NCI-H1694 treated with DMSO at 0.1 percent for 48 hours (cell line): ENCODE measurements around the gene MIB1.
"Not testable (repeated sequence)": the region's sequence is repeated elsewhere in the genome, so short reads cannot be mapped to it uniquely, and the experiment has no call there.

Experiments
- DNase-seq: peaks from one replicate; lab custom pipeline; 2025; lab: John Stamatoyannopoulos, UW

Gene MIB1

DNA sequence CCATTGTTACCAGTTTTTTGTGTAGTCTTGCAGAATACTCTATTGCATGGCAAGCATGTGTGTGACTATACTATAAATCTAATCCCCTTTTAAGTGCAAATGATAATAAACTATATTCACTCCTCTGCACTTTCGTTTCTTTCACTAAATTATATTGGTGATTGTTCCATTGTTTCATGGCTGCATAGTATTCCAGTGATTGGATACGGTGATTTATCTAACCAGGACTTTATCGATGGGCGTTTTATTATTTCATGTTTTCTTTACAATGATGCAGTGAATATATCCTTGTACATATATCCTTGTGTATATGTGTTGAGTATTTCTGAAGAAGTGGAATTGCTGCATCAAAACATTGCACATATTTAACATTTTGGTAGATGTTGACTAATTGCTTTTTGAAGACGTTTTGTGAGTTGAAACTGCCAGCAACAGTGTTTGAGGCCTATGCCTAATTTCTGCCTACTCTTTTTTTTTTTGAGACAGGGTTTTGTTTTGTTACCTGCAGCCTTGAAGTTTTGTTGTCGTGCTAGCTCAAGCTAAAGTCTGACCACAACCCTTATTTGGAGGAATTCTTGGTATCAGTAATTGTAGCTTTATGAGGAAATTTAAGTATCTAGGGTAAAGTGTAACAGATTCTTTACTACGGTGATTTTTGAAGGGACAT is 2.7 kb downstream of the MIB1 start:
- DNase-seq, result no peak

DNA sequence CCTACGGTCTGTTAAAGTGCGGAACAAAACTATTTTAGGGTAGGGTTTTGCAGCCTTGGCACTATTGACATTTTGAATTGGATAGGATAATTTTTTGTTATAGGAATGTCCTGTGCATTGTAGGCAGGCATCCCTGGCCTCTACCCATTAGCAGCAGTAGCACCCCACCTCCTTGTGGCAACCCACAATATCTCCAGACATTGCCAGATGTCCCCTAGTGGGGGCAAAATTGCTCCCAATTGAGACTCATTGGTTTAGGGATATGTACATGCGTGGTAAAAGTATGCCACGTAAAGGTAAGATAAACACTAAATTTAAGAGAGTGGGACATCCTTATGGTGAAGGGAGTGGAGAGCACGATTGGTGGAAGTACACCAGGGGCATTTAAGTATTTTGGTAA is 4.6 kb downstream of the MIB1 start:
- no peak for DNase-seq

DNA sequence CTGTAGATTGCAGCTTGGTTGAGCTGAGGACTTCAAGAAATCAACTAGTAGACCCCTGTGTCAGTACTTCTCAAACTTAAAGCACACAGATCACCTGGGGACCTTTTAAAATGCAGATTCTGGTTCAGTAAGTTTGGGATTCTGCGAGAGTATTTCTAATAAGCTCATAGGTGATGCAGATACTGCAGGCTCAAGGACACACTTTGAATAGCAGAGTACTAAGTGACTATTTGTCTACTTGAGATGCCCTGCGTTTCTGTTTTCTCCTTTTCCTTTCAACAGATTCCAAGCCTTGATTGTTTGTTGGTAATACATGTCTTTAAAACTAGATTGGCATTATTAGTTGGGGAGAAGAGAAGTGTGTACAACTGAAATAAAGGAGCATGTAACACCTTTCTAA is 6.7 kb downstream of the MIB1 start:
- DNase-seq, result no peak

DNA sequence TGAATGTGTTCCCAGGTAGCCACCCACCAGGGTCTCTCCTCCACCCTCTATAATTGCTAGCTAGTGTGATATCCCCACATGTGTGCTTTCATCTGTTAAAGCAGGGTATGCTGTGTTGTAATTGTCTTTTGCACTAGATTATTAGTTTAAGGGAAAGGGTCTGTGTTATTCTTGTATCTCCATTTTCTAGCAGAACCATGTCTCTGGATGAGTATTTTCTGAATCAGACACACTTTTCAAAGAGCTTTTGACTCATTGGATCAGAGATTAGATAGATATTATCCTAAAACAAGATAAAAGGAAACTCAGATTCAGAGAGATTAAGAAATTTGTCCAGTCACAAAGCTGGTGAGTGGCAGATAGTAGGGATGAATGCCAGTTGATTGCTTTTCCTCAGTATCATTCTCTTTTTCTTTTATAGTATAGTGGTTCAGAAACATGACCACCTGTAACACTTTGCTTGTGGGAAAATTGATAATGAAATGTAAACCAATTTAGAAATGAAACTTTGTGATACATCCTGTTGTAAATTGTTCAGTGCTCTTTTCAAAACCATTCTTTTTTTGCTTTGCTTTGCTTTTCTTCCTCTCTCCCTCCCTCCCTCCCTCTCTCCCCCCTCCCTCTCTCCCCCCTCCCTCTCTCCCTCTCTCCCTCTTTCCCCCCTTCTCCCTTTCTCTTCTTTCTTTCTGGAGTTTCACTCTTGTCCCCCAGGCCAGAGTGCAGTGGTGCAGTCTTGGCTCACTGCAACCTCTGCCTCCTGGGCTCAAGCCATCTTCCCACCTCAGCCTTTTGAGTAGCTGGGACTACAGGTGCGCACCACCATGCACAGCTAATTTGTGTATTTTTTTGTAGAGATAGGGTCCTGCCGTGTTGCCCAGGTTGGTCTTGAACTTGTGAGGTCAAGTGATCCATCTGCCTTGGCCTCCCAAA is 7.4 kb downstream of the MIB1 start:
- DNase-seq, result no peak

DNA sequence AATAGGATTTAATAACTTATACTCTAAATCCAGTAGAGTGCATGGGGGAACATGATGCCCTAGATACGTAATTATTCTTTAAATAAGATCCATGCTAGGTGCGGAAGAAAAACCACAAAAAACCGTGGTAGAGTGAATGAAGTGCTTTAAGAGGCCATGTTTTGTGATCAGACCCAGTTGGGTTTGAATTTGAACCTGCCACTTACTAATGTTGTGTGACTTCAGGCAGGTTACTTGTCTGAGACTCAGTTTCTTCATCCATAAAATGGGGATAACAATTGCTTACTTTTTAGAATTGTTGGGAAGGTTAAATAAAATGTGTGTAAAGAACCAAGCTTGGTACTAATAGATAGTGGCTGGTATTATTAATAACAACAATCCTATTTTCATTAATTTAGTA is 17.2 kb downstream of the MIB1 start:
- DNase-seq, result no peak

DNA sequence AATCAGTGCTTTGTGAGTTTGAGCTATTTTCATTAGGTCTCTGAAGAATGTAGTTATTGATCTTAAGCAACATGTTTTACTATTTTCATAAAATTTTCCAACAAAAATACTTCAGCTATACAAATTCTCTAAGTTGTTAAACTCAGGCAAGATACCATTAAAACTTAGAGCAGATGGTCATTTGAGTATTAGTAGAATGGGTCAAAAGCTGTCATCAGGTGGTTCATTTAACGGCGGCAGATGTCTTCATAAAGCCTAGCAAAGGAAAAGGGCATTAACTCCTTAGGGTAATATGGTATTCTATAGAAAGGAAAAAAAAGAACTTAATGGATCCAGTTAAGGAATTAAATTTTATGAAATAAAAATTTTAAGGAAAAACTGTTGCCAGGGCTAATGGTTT is 19.2 kb downstream of the MIB1 start:
- no peak for DNase-seq

DNA sequence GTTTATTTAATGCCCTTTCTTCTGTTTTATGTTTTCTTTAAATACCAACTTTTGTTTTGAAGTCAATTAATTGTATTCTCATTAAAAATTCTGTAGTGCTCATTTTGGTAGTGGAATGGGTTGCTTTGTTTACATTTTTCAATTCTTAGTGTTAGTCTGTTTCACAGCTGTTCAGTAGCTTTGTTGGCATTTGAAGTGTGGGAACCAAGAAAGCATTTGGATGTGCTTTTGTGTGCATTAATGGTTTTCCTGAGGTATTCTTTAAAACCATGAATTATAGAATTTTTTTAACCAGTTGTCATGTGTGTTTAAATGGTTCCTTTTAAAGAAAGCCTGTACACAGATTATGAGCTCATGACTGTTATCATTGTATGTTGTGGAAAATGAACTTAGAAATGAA is 19.7 kb downstream of the MIB1 start:
- DNase-seq, result no peak

DNA sequence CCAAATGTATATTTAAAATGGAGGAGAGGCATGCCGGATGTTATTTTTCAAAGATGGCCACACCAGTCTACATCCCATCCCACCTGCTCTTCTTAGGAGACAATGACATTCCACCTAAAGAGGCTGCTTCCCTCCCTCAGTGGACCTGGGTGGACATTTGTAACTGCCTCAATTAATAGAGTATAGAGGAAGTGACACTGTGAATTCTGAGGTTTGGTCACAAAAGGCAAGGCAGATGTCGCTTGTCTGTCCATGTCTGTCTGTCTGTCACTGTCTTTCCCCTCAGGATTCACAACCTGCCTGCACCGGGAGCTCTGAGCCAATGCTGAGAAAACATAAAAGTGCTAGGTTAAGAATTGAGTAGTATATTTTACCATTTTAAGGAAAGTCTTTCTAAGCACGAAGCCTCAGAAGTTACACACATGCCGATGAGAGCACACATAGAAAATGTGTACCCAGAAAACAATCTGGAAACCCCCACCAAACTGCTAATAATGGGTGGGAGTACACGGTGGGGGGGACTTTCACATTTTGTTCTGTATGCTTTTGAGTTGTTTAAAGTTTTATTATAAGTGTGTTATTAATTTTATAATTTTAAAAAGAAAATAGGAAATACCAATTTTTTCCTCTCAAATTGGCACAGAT is 21.0 kb downstream of the MIB1 start:
- no peak for DNase-seq

DNA sequence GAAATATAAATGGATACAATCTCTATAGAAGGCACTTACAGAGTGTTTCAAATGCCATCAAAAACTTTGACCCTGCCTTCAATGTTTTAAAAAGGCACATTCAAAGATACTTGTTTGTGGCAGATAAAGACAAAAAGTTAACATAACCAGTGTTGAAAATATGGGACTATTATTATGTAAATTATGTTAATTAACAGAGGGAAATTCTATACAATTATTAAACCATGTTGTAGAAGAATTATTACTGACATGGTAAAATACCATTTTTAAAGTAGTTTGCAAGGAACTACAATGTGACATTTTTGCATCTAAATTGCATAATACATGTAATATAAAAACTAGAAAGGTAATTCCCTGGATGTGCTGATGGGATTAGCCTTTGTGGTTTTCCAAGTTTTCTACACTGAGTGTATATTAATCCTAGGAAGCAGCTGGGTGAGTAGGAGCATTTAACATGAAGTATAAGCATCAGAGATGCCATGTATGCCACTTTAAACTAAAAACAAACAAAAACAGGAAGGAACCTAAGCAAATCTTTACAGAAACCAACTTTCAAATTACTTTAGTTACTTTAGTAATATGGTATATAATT is 21.7 kb downstream of the MIB1 start:
- no peak for DNase-seq

DNA sequence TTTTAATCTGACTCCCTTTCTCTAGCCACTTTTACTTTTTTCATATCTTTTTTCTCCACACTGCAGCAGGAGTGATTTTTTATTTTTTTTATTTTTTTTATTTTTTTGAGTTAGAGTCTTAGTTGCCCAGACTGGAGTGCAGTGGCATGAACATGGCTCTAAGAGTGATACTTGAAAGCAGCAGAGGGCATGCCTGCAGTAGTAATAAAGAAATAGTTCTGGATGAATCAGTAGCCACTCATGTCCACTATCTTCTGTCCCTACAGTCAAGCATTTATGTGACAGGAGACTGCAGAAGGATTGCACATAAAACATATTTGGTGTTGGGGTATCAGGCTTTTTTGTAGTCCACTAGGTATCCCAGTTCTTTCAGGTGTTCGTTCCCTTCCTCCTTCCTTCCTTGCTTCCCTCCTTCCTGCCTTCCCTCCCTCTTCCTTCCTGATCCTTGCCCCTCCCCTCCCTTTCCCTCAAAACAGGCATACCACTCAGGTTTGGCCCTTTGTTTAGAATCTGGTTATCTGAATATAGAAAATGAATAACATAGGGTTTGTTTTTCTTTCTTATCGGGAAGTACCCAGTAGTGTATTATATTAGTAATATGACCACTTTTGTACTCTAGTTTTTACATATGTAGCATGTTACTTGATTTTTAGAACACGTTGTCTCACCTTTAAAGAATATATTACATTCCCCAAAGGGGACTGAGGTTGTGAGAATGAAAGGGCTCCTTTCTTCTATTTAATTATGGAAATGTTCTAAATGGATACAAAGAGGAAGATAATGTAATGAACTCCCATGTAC is 23.5 kb downstream of the MIB1 start:
- DNase-seq, result no peak

DNA sequence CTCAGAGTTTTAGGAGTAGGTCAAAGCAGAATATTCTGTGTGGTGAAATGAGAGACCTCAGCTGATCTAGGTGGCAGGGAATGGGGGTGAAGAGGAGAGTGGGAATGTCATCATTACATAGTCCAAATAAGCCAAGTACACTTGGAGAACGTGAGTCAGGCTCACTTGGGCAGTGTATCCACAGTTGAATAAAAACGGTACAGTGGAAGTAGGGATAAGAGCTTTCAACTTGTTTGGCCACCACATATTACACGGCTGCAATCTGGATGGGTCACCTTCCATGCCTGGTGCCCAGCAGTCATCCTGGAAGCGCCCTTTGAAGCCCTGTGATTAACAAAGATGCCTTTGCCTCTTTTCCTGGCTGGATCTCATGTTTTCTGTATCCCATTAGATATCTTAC is 28.6 kb downstream of the MIB1 start:
- no peak for DNase-seq

DNA sequence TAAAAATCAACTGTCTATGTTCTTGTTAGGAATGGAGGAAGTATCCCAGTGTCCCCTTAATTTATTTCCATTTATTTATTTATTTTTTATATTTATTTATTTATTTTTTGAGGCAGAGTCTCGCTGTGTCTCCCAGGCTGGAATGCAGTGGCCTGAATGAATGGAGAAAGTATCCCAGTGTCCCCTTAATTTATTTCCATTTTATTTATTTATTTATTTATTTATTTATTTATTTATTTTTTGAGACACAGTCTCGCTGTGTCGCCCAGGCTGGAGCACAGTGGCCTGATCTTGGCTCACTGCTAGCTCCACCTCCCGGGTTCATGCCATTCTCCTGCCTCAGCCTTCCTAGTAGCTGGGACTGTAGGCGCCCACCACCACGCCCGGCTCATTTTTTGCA is 34.1 kb downstream of the MIB1 start:
- no peak for DNase-seq

DNA sequence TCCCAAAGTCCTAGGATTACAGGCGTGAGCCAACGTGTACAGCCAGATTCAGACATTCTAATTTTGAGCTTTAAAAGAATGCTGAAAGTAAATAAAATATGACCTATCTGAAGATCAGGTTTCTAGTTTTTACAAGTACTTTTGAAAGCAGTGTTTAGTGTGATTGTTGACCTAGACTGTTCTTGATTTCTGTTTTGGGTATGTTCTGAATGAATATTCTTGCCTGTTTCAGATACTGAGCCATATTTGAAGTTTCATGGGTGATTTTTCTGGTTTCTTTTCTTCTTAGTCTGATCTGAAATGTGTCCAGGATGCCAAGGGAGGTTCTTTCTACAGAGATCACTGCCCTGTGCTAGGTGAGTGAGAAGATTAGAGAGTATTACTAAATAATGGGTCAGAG is 37.2 kb downstream of the MIB1 start:
- DNase-seq, result no peak

DNA sequence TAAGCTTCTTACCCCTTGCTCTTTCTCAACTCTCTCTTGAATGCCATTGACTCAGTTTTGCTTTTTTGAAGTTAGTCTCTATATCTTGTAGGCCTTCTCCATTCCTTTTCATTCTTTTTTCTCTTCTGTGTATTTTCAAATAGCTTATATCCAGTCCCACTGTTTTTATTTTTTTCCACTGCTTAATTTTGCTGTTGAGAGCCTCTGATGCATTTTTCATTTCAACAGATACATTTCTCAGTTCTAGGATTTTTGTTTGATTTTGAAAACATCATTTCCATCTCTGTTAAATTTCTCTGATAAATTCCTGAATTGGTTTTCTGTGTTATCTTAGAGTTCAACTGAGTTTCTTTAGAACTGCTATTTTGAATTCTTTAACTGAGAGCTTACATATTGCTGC is 45.9 kb downstream of the MIB1 start:
- no peak for DNase-seq

DNA sequence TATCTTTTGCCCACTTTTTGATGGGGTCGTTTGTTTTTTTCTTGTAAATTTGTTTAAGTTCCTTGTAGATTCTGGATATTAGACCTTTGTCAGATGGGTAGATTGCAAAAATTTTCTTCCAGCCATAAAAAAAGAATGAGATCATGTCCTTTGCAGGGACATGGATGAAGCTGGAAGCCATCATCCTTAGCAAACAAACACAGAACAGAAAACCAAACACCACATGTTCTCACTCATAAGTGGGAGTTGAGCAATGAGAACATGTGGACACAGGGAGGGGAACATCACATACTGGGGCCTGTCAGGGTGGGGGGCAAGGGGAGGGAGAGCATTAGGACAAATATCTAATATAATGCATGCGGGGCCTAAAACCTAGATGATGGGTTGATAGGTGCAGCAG is 55.5 kb downstream of the MIB1 start:
- not testable (repeated sequence) for DNase-seq

DNA sequence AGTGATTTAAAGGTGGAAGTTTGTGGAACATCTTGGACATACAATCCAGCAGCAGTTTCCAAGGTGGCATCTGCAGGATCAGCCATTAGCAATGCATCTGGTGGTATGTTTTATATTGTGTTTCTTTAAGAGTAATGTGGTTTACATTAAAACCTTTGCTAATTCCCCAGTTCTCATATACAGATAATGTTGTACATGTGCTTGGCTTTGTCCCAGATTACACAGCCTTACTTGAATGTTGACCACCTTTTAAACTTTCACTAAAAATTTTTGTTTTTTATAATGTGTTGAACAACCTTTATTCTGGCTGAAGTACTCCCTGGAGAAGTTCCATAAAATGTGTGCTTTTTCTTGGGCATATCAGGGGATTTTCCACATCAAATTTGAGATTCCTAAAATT is 57.5 kb downstream of the MIB1 start:
- no peak for DNase-seq

DNA sequence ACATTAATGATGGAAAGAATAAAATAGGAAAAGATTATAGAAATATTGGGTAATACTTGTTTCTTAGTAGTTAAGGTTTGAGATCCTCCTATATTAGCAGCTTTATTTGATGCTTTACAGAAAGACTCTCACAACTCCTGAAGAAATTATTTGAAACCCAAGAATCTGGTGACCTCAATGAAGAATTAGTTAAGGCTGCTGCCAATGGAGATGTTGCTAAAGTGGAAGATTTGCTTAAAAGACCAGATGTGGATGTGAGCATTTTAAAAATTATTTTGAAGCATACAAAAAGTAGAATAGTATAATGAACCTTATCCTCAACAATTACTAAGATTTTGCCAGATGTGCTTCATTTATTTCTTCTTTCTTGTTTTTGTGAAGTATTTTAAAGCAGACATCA is 59.1 kb downstream of the MIB1 start:
- no peak for DNase-seq

DNA sequence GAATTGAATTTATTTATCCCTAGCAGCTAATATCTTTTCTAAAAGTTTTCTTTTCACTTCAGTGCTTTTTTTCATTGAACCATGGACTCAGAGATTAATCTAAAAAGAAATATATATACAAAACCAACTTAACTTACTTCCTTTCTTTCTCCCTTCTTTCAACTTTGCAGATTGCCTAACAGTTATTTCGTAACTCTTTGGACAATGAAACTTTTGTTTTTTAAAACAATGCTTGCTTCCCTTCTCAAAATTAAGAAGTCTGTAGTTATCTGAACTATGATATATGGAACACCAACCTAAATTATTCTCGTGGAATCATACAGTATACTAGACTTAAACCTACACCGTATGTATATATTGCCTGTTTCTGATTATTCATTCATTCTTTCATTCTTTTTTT is 62.9 kb downstream of the MIB1 start:
- no peak for DNase-seq

DNA sequence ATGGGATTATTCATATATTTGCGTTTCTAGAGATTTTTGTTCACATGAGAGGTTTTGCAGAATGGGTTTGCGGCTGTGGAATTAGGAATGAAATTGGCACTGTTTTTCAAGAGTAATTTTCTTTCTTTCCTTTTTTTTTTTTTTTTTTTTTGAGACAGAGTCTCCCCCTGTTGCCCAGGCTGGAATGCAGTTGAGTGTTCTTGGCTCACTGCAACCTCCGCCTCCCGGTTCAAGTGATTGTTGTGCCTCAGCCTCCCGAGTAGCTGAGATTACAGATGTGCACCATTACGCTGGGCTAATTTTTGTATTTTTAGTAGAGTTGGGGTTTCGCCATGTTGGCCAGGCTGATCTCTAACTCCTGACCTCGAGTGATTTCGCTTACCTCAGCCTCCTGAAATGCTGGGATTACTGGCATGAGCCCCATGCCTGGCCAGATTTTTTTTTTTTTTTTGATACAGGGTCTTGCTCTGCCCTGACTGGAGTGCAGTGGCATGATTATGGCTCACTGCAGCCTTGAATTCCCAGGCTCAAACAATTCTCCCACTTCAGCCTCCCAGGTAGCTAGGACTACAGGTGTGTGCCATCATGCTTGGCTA is 65.3 kb downstream of the MIB1 start:
- DNase-seq, result no peak

DNA sequence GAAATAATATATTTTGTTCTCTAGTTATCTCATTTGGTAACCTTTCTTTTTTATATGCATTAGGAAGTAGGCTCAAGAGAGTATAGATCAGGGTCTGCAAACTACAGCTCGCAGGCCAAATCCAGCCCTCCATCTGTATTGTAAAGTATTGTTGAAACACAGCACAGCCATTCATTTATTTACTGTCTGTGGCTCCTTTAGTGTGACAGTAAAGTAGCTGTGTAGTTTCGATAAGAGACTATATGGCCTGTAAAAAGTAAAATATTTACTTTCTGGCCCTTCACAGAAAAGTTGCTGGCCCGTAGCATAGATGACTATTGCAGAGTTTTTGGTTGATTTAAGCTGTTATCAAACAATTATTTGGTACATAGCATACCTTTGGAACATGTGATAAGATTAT is 67.6 kb downstream of the MIB1 start:
- no peak for DNase-seq

DNA sequence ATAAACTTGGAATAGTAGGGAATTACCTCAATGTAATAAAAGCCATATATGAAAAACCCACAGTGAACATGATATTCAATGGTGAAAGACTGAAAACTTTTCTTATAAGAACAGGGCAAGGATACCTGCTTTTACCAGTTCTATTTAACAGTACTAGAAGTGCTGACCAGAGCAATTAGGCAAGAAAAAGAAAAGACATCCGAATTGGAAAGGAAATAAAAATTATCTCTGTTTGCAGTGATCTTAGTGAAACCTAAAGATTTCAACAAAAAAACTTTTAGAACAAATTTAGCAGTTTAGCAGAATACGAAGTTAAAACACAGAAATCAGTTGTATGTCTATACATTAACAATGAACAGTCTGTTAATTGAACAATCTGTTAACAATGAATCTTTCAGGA is 69.1 kb downstream of the MIB1 start:
- no peak for DNase-seq

DNA sequence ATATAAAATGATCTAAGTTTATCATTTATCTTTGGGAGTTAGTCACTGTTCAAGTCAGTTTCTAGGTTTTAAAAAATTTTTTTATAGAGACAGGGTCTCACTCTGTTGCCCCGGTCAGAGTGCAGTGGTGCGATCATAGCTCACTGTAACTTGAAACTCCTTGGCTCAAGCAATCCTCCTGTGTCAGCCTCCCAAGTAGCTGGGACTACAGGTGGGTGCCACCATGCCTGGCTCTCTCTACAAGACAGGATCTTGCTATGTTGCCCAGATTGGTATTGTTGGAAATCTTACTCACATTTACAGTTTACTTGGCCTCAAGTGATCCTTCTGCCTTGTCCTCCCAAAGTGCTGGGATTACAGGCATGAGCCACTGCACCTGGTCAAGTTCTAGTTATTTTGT is 74.5 kb downstream of the MIB1 start:
- DNase-seq, result no peak
